ENCODE measurements around the gene MORN1.

- TF ChIP-seq POLR2A (IDR thresholded peaks at IDR 0.05) (no peak), POLR2AphosphoS5 (IDR thresholded peaks at IDR 0.05) (no peak)
These were observed 35.0 kb downstream of the MORN1 start for GRCh38 chr1:2356401-2356800.
